Stimulated activated CD4-positive, alpha-beta T cell treated with anti-CD3 and anti-CD28 coated beads, Interleukin-4, amount 100 ng/mL, for 48 hours (primary cell): Measurements from ENCODE around the gene ADAMTS12.

Source experiments
- DNase-seq, 2 donors: peaks; one replicate each; pipeline ENCODE4 v3.0.0-alpha.2; 2020; ENCODE audit warnings: low read depth in 2 of 2

The ADAMTS12 gene

DNA sequence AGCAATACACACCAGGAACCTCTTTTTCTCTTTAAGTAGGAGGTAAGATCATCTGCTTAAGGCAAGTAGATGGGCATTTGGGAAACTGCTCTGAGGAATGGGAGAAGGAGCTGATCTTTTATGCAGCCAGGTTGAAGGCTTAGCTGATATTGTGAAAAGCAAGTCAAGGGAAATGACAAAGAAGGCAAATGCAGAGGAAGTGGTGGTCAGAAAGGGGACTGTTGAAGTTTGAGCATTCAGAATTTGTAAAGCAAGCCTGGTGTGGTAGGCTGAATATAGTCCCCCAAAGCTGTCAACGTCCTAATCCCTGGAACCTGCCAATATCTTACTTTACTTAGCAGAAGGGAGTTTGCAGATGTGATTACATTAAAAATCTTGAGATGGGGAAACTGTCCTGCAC lies 128.9 kb downstream of the ADAMTS12 start:
- DNase-seq: no peak

DNA sequence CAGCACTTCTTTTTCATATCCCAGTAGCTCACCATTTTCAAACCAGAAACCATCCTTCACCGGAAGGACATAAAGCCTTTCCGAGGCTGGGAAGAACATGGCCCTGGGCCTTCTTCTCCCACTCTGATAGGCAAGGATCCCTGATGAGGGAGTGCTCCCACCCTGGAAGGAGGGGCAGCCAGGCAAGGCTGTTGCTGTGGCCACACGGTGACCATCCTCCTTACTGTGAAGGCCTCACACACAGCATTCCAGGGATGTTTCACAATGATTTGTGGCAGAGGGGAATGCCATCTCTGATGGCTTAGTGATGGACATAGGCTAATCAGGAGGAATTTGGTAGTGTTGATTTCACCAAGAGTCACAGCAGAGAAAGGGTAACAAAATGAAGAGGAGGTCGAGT lies 130.7 kb downstream of the ADAMTS12 start:
- no peak for DNase-seq

DNA sequence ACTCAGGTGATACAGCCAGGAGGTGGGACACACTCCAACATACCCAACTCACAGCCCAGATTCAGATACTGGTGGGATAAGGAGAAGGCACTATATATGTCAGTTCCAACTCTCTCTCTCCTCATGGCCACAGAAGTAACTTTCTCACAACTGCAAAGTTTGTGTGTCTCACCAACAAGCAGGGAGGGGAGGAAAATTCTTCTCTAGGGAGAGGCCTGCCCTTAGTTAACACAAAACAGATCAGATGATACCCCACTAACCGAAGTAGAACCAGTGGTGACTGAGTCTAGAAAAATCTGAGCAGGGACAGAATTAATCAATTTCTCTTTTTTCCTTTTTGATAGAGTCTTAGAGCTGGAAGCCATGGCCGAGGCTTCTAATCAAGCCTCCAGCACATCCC lies 133.1 kb downstream of the ADAMTS12 start:
- DNase-seq: no peak

DNA sequence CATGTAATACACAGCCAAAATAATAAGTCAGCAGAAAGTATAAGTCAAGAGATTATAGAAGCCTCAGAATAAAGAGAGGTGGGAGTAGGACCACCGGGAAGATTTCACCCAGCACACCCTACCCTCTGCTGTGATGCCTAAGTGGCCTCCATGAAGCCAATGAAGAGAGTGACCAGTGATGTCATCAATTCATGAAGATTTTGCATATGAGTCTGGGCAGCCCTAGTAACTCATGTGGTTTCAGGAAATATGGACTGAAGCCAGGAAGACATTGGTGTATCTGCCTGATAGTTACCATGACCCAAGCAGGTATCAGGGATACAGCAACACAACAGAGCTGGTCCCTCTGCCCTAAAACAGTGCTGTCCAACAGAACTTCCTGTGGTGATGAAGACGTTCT lies 135.3 kb downstream of the ADAMTS12 start:
- DNase-seq: no peak

DNA sequence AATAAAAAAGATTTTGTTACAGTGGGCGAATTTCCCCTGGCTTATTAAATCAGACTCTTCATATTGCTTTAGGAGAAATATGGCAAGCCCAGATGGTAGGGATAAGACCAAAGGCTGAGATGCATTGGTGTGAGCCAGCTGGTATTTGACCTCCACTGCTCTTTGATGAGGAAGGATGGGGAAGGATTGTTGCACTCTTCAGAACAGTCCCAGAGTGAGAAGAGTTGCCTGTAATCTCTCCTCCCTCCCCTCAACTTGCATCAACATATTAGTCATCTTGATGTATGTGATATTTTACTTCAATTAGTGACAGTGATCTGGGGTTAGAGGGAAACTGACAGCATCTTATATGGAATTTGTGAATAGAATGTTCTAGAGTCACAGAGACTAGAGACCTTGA lies 136.6 kb downstream of the ADAMTS12 start:
- DNase-seq: no peak

DNA sequence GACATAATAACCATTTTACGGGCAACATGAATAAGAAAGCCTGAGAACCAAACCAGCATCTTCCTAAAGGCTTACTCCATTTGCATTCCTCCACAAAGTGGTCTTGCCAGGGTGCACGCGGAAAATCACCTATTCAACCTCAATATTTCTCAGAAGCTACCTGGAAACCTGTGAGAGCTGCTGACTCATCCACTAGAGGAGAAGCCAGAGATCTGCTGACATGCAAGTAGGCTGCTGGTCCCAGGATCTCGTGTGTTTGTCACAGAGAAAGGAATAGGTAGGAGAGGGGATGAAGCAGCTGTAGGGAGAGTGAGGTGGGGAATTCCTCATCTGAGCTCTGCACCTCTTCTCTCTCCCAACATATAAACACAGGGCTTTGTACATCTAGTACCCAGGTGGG lies 138.1 kb downstream of the ADAMTS12 start:
- DNase-seq: no peak

DNA sequence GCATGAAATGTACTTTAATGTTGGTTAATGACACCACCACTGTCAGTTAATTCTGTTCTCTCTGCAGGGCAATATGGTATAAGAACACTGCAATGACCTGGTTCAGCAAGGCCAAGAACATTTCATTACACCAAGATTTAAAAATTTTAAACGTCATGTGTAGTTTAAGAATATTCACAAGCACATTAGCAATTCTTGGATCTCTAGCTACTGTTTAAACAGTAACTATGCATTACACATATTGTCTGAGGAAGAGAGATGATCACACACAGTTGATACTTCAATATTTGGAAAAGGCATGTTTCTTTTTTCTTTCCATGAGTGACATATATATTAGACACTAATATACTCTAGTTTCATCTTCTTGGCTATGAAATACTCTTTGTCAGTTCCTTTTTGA lies 143.0 kb downstream of the ADAMTS12 start:
- DNase-seq: no peak

DNA sequence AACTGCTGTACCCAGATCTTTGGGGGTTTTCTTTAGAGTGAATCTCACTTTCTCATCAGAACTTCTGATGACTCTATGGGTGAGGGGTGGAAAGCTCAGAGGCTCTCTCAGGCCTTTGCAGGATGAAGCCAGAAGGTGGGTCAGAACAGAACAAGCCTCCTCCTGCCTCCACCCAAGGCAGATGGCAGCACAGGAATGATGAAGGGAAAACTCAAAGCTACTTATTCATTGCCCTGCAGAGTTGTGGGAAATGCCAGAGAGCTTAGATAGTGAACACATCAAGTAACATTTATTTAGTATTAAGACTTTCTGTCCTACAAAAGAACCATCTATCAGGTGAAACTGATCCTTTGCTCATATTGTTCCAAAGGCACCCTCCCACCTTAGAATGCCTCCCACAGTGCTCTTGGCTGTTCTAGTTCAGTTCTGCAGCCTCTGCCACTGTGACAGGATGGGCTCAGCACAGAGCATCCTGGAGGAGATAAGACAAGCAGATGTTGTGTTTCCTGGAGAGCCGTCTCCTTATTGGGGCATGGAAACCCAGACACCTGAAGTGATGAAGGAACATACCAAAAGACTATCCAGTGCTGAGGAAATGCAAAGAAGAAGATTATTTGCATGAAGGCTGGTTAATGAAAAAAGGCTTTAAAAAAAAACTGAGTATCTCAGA lies 146.6 kb downstream of the ADAMTS12 start:
- DNase-seq: no peak

DNA sequence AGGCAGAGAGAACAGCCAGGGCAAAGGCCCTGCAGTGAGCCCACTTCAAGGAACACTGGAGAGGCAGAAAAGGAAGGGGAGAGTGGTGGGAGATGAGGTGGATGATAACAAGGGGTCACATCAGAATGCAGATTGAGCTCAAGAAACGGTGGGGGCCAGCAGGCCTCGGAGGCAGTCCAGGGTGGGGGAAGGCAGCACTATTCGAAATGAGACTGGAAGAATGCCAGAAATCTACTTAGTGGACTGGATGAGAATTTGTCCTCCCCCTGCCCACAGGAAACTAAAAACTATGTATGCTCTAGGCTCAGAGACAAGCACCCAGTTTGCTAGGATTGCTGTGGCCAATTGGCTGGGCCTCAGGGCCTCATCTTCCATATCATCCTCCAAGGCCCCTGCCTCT lies 148.7 kb downstream of the ADAMTS12 start:
- DNase-seq: no peak

DNA sequence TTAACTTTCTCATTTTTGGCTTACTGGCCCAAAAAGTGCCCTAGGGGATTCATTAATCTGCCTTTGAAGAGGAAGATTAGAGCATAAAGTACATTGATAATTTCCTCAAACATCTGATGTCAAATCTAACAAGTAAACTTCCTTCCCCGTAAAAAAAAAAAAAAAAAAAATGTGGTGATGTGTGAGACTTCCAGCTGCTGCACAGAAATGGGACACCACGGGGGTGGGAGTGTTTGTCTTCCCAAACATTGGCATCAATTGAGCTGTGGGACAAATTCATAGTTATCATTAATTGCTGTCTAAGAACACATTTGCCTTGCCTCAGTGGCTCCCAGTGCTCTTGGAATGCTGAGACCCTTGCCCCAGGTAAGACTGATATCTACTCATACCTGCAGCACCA lies 149.6 kb downstream of the ADAMTS12 start:
- DNase-seq: no peak

DNA sequence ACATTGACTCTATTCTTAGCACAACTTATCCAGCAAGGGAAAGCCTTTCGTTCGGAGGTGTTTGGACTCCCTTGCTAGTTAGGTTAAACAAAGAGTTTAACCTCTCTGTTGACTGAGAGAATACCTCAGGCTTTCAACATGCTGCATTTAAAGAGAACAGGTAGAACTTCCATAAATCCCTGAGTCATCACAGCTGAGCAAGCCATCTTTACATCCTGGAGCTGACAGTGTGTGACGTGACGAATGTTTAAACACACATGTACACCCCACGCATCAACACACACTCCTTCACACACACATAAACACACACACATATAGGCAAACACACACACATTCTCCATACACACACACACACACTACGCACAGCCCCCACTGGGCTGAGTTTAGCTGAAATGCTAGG lies 152.8 kb downstream of the ADAMTS12 start:
- no peak for DNase-seq

DNA sequence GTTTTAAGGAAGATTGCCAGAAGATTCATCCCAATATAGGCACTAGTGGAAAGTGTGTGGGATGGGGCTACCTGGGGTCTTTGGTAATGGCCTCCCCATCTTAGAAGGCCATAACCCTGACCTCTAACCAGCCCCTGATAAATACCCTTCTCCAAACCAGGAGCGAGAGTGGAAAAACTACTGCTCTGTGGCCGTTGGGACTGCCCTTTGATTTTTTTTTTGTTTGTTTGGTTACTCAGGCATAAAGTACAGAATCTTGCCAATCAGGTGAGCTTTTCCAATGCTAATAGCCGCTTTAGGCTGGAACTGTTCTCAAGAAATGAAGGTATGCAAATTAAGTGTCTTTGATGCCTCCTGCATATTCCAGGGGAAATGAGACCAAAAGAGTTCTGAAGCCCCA lies 153.7 kb downstream of the ADAMTS12 start:
- no peak for DNase-seq

DNA sequence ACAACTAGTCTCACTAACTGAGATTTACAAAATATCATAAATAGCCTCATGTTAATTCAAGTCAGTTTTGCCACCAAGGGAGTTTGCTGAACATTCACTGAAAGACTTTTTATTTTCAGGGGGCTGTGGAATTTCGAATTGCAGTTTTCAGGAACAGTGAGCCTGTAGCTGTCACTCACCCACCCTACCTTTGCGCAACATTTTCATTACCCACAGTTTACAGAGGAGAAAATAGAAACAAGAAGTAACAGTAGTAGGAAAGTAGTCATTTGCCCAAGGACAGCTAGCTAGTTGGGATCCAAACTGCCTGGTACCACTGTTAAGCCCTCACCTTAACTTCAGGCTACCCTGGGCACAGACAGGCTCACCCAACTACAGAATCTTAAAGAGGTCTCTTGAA lies 154.1 kb downstream of the ADAMTS12 start:
- DNase-seq: no peak

DNA sequence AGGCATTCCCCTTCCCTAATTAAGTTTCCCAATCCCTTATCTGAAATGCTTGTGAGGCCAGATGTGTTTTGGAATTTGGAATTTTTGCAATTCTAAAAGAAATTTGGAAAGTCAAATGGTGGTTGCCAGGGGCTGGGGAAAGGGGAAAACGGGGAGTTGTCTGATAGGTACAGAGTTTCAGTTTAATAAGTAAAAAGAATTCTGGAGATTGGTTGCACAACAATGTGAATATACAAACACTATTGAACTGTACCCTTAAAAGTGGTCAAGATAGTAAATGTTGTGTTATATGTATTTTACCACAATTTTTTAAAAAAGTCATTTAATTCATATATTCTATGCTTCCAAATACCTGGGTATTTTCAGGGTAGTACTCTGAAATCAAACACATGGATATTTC lies 154.5 kb downstream of the ADAMTS12 start:
- DNase-seq: no peak

DNA sequence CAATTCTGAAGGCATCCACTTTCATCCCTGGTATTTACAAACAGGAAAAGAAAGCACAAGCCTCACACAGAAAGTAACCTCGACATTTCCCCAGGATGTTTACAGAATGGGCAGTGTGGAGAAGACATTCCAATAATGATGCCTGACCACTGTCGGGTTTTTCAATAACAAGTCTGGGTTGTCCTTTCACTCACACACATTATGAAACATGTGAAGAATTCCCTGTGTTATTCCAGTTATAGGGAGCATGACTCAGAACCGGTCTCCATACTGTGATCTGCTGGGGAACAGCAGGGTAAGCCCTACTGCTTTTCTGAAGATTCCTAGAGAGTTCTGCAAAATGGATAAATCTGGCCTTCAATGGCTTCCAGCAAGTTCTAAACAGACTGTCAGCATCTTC lies 155.3 kb downstream of the ADAMTS12 start:
- no peak for DNase-seq

DNA sequence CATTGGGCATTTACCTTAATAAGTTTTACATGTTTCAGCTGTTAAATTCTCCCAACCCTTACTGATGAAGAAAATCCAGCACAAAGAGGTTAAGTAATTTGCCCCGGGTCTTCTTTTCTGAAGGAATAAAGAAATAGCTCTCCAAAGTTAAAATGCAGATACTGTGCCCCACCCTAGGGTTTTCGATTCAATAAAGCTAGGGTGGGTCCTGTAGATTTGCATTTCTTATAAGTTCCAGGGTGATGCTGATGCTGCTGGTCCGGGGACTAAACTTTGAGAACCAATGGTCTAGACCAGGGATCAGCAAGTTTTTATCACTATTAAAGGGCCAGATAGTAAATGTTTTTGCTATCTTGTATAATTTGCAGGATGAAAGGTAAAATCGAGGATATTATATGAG lies 156.7 kb downstream of the ADAMTS12 start:
- DNase-seq: no peak

DNA sequence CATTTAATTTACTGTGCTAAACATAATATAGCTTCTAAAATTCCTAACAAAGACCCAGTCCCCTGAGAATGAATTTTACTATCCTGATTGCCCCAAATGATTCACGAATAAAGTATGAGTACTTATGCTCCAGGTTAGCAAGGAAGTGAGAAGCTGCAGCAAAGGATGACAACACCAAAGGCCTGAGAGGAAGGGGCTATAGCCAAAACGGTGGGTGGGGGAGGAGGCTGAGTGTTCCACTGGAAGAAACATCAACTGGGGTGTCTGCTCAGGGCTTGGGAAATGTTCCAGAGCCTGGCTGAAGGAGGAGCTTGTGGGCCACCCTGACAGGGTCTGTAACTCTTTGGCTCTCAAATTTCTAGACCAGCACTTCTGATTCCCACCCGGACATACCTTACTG lies 157.3 kb downstream of the ADAMTS12 start:
- no peak for DNase-seq

DNA sequence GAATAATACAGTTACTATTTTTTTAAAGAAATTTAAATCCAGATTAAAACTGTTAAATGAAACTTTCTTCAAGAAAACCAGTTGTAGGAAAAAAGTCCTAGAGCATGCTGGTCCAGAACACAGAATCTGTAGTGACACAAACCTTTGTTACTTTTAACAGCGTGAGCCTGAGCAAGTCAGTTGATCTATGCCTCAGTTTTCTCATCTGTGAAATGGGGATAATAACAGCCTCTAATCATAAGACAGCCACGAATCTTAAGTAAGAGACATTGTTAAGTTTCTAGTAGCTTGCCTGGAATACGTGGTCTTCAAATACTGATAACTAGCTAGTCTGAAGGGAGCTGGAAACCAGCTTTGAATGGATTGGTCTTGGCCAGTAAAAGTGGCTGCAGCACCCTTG lies 158.6 kb downstream of the ADAMTS12 start:
- DNase-seq: no peak

DNA sequence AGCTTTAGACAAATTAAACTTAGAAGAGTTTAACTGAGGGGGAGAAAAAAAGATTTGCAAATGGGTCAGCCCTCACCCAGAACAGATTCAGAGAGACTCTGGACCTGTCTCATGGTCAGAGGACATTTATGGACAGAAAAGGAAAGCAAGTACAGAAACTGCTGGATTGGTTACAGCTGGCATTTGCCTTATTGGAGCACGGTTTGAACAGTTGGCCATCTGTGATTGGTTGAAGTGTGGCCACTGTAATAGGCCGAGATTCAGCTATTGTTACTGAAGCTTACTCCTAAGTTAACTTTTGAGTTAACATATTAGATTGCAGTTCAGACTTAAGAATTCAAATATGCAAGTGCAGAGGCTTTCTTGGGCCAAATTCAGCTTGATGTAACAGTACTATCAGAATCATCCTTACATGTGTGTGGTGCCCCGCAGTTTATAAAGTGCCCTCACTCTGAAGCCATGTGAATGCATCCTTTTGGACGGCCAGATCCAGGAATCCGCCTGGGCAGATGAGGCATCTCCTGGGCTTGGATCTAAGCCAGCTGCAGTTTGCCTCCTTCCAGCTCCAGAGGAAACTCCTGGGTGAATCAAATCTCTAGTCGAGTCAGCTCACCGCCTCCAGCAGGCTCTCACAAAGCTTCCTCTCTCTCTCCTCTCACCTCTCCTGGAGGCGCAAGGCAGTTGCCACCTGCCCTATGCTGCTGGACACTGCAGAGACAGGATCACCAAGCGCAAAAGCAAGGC lies 165.2 kb downstream of the ADAMTS12 start:
- no peak for DNase-seq

DNA sequence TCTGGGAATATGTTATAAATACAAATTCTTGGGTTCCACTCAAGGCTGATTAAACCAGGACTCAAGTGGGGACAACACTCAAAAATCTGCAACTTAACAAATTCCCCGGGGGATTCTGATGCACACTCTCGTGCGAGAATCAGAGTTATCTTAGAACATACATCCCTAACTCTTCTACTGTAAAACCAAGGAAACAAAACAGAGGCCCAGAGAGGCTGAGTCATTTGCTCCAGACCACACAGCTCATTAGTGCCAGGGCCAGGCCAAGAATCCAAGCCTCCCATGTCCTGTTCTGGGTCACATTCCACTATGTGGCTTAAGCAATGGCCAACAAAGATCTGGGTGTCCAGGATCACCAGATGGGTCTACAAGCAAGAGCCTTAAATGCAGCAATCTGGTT lies 166.0 kb downstream of the ADAMTS12 start:
- no peak for DNase-seq

DNA sequence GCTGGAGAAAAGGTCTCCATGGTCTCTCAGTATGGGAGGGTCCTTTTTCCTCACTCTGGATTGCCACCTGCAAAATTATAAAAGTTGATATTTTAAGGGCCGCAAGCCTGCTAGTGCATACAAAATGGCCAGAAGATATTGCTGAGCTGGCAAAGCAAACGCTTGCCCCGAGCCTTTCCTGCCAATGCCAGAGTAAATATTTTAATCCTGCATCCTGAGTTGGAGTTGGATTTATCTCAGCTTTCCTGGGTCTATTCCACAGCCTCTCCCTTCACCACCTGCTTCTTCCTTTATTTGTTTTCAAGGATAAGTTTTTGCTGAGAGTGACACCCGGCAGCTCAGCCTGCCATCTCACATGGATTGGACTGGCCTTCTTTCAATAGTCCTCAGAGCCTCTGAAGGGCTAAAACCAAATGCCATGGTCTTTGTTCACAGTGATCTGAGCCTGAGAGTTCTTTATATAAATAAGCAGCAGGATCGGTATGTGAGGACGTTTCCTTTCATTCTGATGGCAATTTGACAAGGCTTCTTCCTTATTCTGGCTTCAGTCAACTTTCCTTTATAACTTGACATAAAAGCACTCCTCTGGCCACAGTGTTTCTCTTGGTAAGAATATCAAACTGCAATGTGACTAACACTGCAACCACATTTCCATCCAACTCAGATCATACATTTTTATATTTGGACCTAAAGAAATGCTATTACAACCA lies 170.1 kb downstream of the ADAMTS12 start:
- DNase-seq: no peak

DNA sequence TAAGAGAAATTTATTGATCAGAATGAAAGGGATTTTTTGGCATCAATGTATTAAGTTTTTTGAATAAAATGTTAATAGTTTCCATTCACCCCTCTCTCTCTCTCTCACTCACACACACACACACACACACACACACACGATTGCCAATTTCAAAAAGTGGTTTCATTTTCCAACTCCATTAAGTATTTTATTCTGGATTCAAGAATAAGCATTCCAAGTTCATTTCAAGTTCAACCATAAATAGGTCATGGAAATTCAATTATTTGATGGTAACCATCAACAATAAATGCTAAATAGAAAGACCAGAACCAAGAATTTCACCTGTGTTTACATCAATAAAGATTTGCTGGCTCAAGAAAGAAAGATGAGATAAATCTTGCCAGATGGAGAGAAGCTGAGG lies 171.6 kb downstream of the ADAMTS12 start:
- no peak for DNase-seq

DNA sequence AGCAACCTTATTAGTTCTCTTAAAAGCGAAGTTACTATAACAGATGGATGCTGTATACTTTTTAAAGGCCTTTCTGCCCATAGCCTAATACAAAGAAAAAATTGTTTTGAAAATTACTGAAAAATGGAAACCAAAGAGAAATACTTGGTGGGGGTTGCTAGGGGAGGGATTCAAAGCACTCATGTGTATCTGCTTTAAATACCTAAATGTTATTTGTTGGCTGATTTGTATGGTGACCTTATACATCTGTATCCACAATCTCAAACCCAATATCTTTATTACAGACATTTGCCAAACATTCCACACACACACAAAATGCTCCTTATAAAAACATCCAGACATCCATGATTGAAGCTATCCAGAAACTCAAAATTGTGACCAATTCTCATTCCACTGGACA lies 172.0 kb downstream of the ADAMTS12 start:
- no peak for DNase-seq
